GM13977 (cell line): Measurements from ENCODE around the gene OR2AG1.

Experiments used
- DNase-seq: peaks from one replicate; pipeline ENCODE4 v3.0.0; 2012; ENCODE audit warnings: low spot score
- CTCF ChIP-seq: IDR thresholded peaks from 2 replicates; pipeline ENCODE4 v1.5.1; 2012; ENCODE audit warnings: mild to moderate bottlenecking, control low read depth; ENCODE audit not compliant: insufficient read depth; ENCODE audit errors: extremely low read depth, missing control alignments
- in situ Hi-C: fragments of 300-500 bp; cut with MboI; formaldehyde crosslinking; loops from one replicate; pipeline ENCODE4 v1.12.0; 2022; ENCODE audit warnings: low sequenced_read_pairs, low pct_unique_long_range_greater_than_20kb, mixed read lengths, inconsistent platforms; ENCODE audit not compliant: unreplicated experiment

OR2AG1 gene

DNA sequence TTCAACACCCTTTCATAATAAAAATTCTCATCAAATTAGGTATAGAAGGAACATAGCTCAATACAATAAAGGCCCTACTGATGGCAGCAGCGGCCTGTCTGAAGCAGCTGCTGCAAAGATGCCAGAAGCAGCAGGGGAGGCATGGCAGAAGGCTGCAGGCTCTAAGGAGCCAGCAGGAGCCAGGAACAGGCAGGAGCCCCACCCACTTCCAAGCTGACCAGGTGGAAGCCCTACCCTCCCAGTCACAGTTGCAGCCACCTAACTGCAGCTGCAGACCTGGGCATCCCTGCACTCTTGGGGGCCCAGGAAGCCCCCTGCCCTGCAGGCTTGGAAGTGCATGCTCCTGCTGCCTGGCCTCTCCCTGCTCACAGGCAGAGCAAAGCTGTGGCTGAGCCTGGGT, 34.9 kb downstream of the OR2AG1 start:
- in situ Hi-C loops: no loop called here
- DNase-seq: no peak

GRCh38 chr11:6818967-6819366, 36.1 kb downstream of the OR2AG1 start:
- DNase-seq: no peak
- in situ Hi-C loops: no loop called here
- no peak for TF ChIP-seq CTCF

More for the DNA sequence above, 34.9 kb downstream of the OR2AG1 start:
- TF ChIP-seq CTCF: no peak

- DNase-seq: no peak
- TF ChIP-seq CTCF: no peak
- in situ Hi-C loops: no loop called here
Observed at GRCh38 chr11:6824136-6824823, 41.5 kb downstream of the OR2AG1 start.

DNA sequence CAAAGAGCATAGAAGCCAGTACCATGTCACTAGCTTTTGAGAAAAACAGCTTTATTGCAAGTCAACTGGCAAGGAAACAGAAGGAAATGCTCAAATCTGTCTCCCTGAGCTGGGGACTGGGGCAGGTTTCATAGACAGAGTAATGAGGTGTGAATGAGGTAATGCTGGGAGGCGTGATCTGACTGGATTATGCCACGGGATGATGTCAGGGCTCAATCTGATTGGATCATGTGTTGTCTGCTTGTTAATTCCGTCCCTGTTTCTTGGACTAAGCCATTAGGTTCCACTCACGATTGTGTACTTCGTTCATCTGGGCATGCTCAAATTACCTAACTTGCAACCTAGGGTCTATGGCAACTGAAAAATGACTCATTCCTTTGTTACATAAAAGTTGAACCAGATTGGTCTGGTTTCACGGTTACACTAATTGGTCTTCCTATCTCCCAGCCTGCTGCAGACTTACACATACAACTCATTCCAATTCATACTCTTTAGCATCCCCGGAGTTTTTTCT, 42.5 kb downstream of the OR2AG1 start:
- DNase-seq: no peak
- in situ Hi-C loops: no loop called here
- no peak for TF ChIP-seq CTCF

GRCh38 chr11:6828103-6828502, 45.3 kb downstream of the OR2AG1 start:
- in situ Hi-C loops: no loop called here
- TF ChIP-seq CTCF: no peak
- DNase-seq: no peak

DNA sequence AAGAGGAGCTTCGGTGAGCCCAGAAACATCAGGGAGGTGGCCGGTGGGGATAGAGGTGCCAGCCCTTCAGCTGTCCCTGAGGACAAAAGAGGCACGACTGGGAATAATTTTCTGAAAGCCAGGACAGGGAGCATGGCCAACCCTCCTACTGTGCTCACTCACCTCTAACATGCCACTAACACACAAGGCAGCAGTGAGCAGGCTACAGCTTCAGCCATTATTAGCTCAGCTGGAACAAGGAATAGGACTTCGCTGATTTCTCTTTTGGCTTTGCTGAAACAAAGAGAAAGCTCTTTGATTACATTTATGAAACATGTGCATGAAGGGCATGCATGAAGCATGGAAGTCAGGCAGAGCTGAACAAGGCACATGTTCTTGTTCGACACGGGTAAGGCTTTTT, 50.5 kb downstream of the OR2AG1 start:
- TF ChIP-seq CTCF: no peak
- no peak for DNase-seq
- in situ Hi-C loops: no loop called here
